LHCN-M2 (cell line): ENCODE results near the gene PRLH. TPM values are rescaled to one million over a fixed set of nuclear protein-coding genes. Genes with fewer than 3 reads are reported as not detected.

Source experiments
- DNase-seq: peaks from one replicate; pipeline ENCODE4 v3.0.0-alpha.2; 2012; ENCODE audit warnings: low read depth
- polyA plus RNA-seq: library from polyadenylated mRNA; unstranded; fragments of >200 nt; gene quantifications from one replicate; pipeline ENCODE4 v1.2.1, GENCODE V29; 2012; ENCODE audit warnings: missing spikeins
- total RNA-seq: library from RNA; depleted of rRNA; stranded (reverse); fragments of >200 nt; gene quantifications from 2 replicates; pipeline ENCODE4 v1.2.3, GENCODE V29; 2014; rRNA removed

The PRLH gene, protein sequence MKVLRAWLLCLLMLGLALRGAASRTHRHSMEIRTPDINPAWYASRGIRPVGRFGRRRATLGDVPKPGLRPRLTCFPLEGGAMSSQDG
- total RNA-seq, result not detected in 2 replicates
- not detected for polyA plus RNA-seq

DNA sequence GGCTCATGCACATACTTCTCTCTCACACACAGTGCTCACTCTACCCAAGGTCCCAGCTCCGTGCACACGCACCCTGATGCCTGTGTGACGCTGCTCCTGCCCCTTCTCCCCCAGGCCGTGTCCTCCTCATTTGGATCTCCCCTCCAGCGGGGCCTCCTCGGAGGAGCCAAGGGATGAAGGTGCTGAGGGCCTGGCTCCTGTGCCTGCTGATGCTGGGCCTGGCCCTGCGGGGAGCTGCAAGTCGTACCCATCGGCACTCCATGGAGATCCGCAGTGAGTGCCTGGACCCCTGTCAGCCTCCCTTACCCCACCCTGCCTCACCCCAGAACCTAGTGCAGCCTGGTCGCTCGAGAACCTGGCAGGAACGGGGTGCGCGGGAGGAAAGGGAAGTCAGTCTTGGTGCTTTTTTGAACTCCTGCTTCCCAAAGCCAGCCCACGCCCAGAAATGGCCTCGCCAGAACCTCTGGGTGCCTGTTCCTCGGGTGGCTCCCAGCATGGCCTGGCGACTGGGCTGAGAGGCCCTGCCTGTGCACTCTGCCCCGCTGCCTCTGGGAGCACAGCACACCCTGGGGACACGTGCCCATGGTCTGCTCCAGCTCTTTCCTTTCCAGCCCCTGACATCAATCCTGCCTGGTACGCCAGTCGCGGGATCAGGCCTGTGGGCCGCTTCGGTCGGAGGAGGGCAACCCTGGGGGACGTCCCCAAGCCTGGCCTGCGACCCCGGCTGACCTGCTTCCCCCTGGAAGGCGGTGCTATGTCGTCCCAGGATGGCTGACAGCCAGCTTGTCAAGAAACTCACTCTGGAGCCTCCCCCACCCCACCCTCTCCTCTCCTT lies at the start of gene PRLH:
PRLH (plus strand) TSS at position 174 of the 835 bp plus-strand sequence; CDS start at position 174, 0 bp downstream.
- no peak for DNase-seq

DNA sequence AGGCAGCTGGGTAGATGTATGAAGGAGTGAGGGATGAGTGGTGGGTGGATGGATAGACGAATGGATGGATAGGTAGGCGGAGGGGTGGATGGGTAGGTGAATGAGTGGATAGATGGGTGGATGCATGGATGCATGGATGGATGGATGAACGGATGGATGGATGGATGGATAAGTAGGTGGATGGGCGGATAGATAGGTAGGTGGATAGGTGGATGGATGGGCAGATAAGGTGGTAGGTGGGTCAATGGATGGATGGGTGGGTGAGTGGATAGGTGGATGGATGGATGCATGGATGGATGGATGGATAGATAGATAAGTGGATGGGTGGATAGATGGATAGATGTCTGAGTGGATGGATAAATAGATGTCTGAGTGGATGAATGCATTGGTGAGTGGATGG lies 49.2 kb upstream of the PRLH start:
- no peak for DNase-seq

DNA sequence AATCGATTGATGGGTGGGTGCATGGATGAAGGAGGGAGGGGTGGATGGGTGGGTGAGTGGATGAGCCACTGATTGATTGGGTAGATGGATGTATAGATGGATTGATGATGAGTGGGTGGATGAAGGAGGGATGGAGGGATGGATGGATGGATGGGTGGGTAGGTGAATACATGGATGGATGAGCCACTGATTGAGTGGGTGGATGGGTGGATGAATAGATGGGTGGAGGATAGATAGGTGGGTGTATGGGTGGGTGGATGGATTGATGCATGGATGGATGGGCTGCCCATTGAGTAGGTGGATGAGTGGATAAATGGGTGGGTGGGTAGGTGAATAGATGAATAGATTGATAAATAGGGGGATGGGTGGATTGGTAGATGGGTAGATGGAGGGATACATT lies 48.4 kb upstream of the PRLH start:
- no peak for DNase-seq

DNA sequence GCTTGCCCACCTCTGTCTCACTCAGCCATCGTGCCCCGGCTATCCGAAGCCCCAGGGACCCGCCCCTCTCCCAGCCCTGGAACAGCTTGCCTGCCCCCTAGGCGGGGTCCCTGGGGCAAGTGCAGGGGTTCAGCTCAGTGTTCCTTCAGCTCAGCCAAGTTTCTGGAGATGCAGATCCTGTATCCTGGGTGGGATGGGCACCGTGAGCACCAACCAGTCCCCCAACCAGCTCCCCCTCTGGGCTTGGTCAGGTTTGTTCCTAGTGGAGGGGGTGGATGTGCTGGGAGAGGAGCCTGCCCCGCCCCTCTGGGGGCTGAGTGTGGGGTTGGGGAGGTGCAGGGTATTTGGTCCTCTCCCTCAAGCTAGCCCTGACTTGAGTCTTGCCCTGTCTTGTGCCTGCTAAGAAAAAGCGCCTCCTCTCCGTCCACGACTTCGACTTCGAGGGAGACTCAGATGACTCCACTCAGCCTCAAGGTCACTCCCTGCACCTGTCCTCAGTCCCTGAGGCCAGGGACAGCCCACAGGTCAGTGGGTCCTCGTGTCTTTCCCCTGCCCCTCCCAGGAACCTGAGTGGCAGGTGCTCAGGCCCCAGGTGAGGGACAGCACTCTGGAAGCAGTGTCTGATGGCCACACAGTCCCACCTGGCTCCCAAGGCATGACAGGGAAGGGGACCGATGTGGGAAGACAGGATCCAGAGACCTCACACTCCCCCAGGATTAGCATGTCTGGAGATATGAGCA lies 46.7 kb upstream of the PRLH start:
- no peak for DNase-seq

DNA sequence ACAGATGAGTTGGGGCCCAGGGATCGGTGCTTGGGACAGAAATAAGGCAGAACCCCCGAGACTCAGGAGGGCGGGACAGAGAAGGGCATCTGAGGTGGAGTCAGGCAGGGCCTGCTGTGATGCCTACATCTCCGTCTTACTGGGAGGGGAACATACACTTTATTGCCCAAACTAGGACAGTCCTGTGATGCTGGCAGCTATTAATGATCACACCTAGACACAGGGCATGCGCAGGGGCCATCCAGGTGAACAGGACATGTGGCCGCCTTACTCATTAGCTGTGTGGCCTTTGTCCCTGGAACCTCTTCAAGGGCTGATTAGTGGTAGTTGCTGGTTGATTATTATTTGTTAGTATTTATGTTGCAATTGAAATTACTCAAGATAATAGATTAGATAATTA lies 46.1 kb upstream of the PRLH start:
- DNase-seq, result no peak

DNA sequence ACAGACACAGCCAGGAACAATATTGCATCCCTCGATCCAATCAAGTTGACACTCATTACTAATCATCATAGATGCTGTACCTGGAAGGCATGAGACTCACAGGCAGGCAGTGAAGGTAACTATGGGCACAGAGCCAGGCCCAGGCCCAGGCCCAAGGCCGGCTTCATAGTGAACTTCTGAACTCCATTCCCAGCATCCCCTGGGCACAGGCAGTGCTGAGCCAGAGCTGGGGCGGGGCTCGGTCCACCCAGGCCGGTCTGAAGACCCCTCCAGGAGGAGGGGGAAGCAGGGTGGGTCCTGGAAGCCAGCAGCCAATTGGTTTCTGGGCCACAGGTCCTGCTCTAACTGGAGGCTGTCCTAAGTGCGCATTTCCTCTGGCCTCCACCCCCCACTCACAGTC lies 41.7 kb upstream of the PRLH start:
- no peak for DNase-seq

DNA sequence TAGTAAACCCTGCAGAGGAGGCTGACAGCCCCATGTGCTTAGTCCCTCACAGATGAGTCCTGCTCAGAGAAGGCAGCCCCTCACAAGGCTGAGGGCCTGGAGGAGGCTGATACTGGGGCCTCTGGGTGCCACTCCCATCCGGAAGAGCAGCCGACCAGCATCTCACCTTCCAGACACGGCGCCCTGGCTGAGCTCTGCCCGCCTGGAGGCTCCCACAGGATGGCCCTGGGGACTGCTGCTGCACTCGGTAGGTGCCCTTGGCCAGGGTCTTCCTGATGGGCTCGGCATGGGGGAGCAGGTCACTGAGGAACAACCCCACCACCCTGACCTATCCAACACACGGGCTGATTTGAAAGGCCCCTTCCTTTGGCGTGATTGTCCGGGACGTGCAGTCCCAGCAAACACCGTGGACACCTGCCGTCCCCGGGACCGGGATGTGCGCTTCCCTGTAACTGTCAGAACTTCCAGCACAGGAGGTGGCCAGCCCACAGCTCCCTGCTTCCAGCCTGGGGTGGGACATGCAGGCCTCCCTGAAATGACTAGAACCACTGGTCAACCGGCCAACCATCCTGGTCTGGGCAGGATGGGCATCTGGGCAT lies 40.7 kb upstream of the PRLH start:
- DNase-seq, result no peak

DNA sequence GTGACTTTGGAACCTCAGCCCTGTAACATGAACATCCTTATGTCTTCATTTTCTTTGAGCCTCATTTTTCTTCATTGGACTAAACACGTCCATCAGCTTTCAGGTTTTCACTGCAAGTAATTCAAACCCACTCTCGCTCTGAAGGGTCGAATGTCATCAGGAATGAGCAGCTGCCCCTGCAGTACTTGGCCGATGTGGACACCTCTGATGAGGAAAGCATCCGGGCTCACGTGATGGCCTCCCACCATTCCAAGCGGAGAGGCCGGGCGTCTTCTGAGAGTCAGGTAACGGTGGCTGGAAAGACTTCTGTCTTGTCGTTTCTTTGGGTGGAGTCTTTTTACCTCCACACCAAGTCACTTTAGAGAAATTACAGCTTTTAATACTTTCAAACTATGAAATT lies 39.1 kb upstream of the PRLH start:
- DNase-seq, result no peak

DNA sequence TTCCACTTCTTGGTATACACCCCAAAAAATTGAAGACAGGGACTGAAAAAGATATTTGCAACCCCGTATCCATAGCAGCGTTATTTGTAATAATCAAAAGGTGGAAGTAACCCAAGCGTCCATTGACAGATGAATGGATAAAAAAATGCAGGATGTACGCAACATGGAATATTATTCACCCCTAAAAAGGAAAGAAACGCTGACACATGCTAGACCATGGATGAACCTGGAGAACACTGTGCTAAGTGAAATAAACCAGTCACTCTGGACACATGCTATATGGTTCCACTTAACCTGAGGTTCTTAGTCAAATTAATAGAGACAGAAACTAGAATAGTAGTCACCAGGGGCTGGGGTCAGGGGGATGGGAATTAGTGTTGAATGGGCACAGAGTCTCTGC lies 38.6 kb upstream of the PRLH start:
- DNase-seq, result no peak

DNA sequence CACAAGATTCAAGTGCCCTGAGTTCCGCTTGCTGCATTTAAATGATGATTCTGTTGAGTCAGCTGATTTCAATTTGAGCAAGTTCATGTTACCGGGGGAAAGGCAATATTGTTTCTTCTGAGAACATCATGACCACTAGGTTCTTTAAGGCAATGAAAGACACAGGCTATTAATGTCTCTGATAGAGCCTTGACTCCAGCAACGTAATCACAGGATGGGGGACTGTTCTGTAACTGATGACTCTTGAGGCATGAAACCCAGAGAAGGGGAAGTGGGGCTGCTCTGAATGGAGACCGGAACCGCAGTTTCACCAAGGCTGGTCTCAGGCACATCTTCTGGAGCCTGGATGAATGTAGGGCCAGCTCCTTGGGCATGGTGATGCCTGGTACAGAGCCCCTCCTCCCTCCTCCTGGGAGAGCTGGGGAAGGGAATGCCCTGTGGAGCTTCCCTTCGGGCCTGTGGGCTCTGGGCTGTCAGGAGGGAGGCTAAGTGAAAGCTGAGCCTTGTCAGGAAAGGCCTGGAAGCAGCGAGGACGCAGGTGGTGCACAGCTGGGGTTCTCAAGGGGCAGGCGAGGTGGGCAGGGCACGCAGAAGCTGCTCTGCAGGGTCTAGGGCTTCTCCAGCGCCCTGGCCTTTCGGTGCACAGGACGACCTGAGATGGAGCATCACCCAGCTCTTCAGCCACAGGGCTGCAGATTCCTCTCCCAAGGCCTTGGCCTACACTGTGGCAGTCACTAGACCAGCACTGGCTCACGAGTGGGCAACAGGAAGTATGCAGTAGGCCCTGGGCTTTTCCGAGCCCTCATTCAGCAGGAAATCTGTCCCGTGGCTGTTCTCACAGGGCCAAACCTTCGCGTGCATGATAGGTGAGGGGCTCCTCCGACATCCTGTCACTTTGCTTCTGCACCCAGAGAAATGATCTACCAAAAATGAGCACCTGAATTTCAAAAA lies 36.6 kb upstream of the PRLH start:
- no peak for DNase-seq

DNA sequence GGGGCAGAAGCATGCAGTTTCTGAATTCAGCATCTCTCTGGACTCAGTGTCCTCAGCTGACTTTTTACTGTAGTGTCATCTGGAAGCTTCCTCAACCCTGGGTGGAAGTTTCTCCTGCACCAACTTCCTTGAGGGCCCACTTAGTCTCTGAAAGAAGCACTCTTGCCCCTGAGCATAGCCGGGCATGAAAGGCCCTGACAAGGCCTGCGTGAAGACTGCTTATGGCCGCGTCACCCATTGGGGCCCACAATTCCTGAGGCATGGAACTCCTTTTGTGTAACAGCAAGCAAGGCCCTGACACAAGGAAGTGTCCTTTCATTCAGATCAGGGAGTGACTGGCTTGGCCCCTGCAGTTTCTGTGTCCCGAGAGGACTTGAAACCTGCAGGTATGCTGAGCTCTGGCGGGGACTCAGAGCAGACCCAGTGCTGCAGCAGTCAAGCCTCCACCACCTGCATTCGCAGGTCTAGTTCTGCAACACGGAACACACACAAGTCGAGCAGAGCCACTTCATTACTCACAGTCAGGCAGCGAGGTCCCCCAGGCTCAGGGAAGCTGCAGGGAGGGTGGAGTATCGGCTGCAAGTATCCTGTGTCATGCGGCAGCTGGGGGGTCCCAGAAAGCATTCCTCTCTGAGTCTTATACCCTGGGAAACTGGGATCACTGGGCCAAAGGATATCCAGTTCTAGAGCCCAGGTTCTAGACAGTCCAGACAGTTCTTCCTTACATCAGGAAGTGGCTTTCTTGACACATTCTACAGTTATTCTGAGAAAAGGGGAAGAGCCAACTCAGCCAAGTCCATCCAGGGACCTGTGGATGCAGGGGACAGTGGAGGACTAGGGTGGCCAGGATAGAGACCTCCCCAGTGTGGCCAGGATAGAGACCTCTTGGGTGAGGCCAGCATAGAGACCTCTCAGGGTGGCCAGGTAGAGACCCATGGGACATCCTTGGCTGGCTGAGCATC lies 35.6 kb upstream of the PRLH start:
- DNase-seq, result no peak

DNA sequence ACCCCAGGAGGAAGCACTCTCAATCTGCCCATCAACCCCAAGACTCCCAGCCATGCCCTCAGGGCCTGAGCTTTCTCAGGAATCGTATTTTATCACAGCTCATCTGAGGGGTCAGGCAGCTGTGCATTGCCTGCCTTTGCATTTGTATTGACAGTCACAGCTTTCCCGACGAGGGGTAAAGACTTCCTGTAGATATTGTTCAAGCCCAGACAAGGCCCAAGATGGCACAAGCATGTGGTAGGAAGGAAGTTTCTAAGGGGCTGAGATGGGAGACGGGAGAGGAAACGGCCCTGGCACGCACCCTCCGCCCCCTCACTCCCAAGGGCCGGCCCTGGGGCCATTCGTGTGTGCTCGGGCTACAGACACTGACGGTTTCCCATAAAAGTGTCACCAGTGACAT lies 34.2 kb upstream of the PRLH start:
- DNase-seq, result no peak

DNA sequence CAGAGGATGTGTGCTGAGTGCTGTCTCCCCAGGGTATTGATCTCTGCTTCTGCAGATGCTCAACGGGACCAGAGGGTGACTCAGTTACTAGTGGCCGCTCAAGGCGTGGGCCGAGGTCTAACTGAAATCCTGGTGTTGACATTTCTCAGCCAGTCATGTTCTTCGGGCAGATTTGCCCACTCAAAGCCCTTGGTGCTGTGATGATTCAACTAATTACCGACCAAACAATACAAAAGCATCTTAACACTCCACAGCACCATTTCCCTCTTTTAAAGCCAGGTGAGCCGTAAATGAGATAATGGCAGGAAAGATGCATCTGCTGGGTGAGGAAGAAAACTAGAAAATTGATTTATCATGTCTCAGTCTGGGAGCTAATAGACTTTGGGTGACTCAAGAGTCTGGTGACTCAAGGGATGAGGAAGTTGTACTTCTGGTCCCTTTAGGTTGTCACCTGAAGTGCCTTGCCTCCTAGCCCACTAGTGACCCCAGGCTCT lies 32.7 kb upstream of the PRLH start:
- DNase-seq, result peak; percentile 68

DNA sequence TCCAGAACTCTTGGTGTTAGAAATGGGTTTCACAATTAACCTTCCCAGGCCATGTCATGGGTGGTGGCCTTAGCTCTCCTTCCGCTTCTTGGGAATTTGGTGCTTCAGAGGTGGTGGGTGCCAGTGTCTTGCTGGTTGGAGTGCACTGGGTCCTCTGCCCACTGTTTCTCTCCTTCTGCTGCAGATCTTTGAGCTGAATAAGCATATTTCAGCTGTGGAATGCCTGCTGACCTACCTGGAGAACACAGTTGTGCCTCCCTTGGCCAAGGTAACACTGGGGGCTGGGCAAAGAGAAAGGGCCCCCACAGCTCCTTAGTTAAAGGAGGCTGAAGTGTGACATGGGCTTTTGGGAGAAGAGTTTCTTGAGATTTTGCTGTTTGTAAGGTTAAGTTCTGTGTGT lies 32.0 kb upstream of the PRLH start:
- no peak for DNase-seq

DNA sequence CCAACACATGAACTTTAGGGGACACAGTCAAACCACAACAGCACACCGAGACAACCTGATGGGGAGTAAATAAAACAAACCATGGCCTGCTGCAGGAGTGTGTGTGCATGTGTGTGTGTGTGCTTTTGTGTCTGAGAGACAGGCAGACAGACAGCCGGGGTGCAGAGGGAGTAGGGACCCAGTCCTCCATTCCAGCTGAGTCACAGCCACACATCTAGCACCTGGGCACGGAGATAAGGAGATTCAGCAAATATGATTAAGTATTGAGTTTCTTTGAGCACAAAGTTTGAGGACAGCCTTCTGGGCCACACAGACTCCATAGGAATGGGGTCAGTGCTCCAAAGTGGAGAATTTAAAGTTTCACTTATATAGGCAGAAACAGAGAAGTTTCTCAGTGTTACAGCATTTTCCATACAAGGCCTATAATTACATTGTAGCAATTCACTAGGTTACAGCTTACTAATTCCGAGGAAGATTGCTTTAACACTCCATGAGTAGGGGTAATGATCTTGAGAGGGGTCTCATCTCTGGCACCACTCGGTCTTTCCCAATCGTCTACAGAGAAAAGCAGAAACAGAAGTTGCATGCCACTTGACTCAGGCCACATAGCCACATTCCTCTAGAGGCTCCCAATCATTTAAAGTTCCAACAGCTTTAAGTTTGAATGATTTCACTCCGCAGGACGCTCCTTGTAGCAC lies 30.8 kb upstream of the PRLH start:
- DNase-seq, result no peak

DNA sequence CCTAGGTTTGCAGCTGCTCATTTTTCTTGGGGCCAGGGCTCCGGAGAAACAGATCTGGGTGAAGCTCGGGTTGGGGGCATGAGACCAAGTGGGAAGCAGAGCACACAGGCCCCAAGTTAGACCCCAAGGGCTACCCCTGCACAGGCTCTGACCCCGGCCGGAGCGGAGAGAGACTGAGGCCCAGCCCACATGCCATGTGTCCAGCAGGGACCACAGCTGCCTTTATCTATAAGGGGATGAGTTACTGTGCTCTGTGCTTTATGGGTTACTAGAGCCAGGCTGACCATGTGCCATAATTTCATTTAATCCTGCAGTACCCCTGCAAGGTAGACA lies 30.3 kb upstream of the PRLH start:
- no peak for DNase-seq

DNA sequence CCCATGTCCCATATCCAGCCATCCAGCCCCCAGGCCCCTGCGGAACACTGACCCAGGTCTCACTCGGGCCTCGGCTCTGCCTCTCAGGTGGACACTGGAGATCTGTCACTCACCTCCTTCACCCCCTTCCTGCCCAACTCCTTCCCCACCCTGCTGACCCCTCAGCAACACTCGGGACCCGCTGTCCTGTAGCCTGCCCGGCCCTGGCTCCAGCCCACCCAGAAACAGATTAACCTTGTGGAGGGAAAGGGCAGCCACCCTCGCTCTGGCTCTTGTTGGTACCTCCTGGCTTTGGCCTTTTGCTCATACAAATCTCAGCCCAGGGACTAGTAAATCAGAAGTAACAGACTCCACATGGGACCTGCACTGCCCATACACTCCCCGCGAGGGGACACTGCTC lies 29.8 kb upstream of the PRLH start:
- DNase-seq, result no peak

DNA sequence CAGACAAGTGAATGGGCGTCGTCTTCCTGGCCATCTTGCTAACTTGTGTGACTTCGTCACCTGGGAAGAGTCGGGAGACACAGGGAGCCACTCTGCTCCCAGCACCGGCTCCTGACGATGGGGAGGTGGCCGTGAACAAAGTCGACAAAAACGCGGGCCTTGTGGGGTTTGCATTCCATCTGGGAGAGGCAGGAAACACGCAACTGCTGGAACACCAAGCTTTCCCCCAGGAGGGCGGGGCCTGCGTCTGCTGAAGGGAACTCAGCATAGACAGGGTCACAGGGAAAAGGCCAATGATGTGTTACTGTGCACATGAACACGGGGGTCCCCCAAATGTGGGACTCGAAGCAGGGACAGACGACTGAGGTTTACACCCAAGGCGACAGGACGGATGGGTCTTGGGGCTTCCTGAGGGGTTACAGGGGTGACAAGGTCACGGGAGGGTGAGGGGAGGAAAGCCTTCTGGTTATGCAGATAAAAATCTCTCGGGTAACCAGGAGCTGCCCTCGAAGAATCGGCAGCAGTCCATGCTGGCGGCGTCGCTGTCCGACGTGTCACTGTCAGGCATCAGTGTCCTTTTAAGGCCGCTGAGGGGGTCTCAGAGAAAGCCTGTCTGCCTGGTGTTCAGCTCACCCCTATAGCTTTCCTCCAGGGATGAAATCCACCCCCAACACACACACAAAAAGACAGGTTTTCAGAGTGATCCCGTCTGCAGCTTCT lies 28.2 kb upstream of the PRLH start:
- DNase-seq, result no peak

DNA sequence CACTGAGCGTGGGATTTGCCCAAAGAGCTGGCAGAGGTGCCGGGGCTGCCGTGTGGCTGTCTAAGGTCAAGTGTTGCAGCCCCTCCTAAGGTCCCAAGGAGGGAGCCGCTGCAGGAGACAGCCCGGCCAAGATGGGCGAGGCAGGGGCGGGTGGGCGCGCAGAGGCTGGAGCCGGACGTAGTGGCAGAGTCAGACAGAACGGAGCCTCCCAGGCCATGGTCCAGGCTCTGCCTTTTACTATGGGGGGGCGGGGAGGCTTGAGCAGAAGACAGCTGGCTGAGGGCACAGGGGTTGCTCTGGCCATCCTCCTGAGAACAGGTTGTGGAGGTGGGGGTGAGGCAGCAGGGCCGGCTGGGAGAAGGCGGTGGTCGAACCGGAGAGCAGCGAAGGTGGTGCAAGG lies 27.5 kb upstream of the PRLH start:
- no peak for DNase-seq
